Upper lobe of right lung (tissue), 1 donor: ENCODE measurements around the gene AKR7A3. TPM values are rescaled to one million over a fixed set of nuclear protein-coding genes. Genes with fewer than 3 reads are reported as not detected.

Source experiments
- ATAC-seq: fragments of 200-7000 bp; cut with Tn5 transposase; one replicate; pipeline ENCODE4 v1.9.1; 2020; ENCODE audit warnings: mild to moderate bottlenecking, moderate library complexity
- DNase-seq: peaks from one replicate; pipeline ENCODE4 v3.0.0-alpha.2; 2020
- H3K27ac ChIP-seq: fragments of 200-600 bp; one replicate; pipeline ENCODE4 v1.8.0; 2022
- H3K27me3 ChIP-seq: fragments of 200-600 bp; one replicate; pipeline ENCODE4 v1.8.0; 2022; ENCODE audit warnings: mild to moderate bottlenecking
- H3K36me3 ChIP-seq: fragments of 200-600 bp; one replicate; pipeline ENCODE4 v1.8.0; 2022
- H3K4me1 ChIP-seq: fragments of 200-600 bp; one replicate; pipeline ENCODE4 v1.8.0; 2022
- H3K4me3 ChIP-seq: fragments of 200-600 bp; one replicate; pipeline ENCODE4 v1.8.0; 2022; ENCODE audit warnings: mild to moderate bottlenecking
- H3K9me3 ChIP-seq: fragments of 200-600 bp; one replicate; pipeline ENCODE4 v1.8.0; 2022
- CTCF ChIP-seq: fragments of 200-600 bp; IDR thresholded peaks from one replicate; pipeline ENCODE4 v1.8.0; 2022; ENCODE audit warnings: antibody characterized with exemption
- intact Hi-C: fragments of 100-400 bp; cut with DNase I; formaldehyde crosslinking; loops from one replicate; pipeline ENCODE4 v1.11.0; 2022
- total RNA-seq: library from RNA; stranded (reverse); fragmentation: NEBNext Ultra II Directional; extraction: Animal tissue kit (Norgen Biotek cat#: 25700); gene quantifications from one replicate; pipeline ENCODE4 v1.2.1, GENCODE V29; 2021
- donor health status: DM: no; HTN: yes; CAD: no; lungs with severe emphysema.

The AKR7A3 gene
- total RNA-seq, 1 donor from 2014 or later: 0.43 TPM

GRCh38 chr1:19324665-19324990 is 36.1 kb upstream of the AKR7A3 start:
- TF ChIP-seq CTCF: no peak
- H3K4me1 ChIP-seq: no peaks in the 10 kb centered on the region
- no peak overlapping the region for H3K4me3 ChIP-seq
- ATAC-seq: no peak
- H3K36me3 ChIP-seq: peaks cover 55% of the 10 kb centered on the region
- H3K27me3 ChIP-seq: no peaks in the 10 kb centered on the region
- no peak for DNase-seq
- H3K27ac ChIP-seq: no peak overlapping the region
- intact Hi-C loops: no loop called here
- H3K9me3 ChIP-seq: no peaks in the 10 kb centered on the region

GRCh38 chr1:19323987-19324664 is 35.6 kb upstream of the AKR7A3 start:
- ATAC-seq (no peak), DNase-seq (no peak)
- no peaks in the 10 kb centered on the region for H3K4me1 ChIP-seq
- no peak overlapping the region for H3K4me3 ChIP-seq
- H3K27me3 ChIP-seq: no peaks in the 10 kb centered on the region
- H3K36me3 ChIP-seq: peaks cover 58% of the 10 kb centered on the region
- no peak overlapping the region for H3K27ac ChIP-seq
- no peak for TF ChIP-seq CTCF
- H3K9me3 ChIP-seq: no peaks in the 10 kb centered on the region
- intact Hi-C loops: no loop called here

- Histone ChIP-seq H3K9me3 (no peaks in the 10 kb centered on the region), H3K27ac (no peak overlapping the region), H3K4me3 (no peak overlapping the region), H3K27me3 (no peaks in the 10 kb centered on the region), H3K4me1 (no peaks in the 10 kb centered on the region), H3K36me3 (peaks cover 51% of the 10 kb centered on the region)
- ATAC-seq (no peak), DNase-seq (no peak)
- intact Hi-C loops: no loop called here
- TF ChIP-seq CTCF: no peak
Observed at GRCh38 chr1:19322481-19322880, 33.9 kb upstream of the AKR7A3 start.

GRCh38 chr1:19321071-19321470 is 32.5 kb upstream of the AKR7A3 start:
- Histone ChIP-seq H3K27me3 (no peaks in the 10 kb centered on the region), H3K4me3 (no peak overlapping the region), H3K27ac (no peak overlapping the region), H3K4me1 (no peaks in the 10 kb centered on the region), H3K36me3 (peaks cover 43% of the 10 kb centered on the region), H3K9me3 (no peaks in the 10 kb centered on the region)
- TF ChIP-seq CTCF: no peak
- DNase-seq (no peak), ATAC-seq (no peak)
- intact Hi-C loops: no loop called here

GRCh38 chr1:19319196-19319595 is 30.6 kb upstream of the AKR7A3 start:
- H3K9me3 ChIP-seq: no peaks in the 10 kb centered on the region
- no peak for DNase-seq
- H3K36me3 ChIP-seq: peaks cover 25% of the 10 kb centered on the region
- TF ChIP-seq CTCF: no peak
- H3K27me3 ChIP-seq: no peaks in the 10 kb centered on the region
- intact Hi-C loops: no loop called here
- no peak for ATAC-seq
- H3K4me3 ChIP-seq: no peak overlapping the region
- H3K27ac ChIP-seq: no peak overlapping the region
- H3K4me1 ChIP-seq: no peaks in the 10 kb centered on the region
